Esophagus muscularis mucosa (tissue), 3 donors: ENCODE measurements around the gene NTHL1.

ENCODE experiments used
- POLR2A ChIP-seq: fragments of 450-650 bp; IDR thresholded peaks from one replicate; pipeline ENCODE4 v1.6.1; 2017; ENCODE audit warnings: antibody characterized with exemption, moderate library complexity, mild to moderate bottlenecking, low read depth
- TF ChIP-seq, protein P1 (sequence below), 3 experiments: fragments of 200-600 bp in 2 of 3; fragments of 450-650 bp in 1 of 3; sonication (generic) in 2 of 3; IDR thresholded peaks; one replicate each; pipeline ENCODE4 v1.5.1; 2017 to 2019; ENCODE audit warnings: antibody characterized with exemption in 3 of 3, mild to moderate bottlenecking in 2 of 3, moderate library complexity in 1 of 3

DNA sequence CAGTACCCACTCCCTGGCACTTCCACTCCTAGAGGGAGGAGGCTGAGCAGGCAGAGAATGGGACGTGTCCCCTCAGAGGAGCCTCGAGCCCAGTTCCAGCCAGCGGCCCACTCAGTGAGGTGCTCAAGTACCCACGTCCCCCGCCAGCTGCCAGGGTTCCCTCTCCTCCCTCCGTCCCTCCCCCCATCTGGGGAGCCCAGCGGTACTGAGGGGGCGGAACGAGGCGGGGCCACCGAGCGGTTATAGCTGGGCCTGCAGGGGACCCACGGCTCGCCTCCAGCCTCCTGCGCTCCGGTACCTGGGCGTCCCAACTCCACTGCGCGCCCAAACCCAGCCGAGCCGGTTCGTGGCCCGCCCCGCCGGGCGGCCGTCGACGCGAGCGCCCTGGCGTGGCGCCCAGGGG lies 28.1 kb downstream of the NTHL1 start, which contains the start of gene NPW:
- TF ChIP-seq, protein P1, sequence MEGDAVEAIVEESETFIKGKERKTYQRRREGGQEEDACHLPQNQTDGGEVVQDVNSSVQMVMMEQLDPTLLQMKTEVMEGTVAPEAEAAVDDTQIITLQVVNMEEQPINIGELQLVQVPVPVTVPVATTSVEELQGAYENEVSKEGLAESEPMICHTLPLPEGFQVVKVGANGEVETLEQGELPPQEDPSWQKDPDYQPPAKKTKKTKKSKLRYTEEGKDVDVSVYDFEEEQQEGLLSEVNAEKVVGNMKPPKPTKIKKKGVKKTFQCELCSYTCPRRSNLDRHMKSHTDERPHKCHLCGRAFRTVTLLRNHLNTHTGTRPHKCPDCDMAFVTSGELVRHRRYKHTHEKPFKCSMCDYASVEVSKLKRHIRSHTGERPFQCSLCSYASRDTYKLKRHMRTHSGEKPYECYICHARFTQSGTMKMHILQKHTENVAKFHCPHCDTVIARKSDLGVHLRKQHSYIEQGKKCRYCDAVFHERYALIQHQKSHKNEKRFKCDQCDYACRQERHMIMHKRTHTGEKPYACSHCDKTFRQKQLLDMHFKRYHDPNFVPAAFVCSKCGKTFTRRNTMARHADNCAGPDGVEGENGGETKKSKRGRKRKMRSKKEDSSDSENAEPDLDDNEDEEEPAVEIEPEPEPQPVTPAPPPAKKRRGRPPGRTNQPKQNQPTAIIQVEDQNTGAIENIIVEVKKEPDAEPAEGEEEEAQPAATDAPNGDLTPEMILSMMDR (IDR thresholded peaks at IDR 0.05), result no peak
- no peak for TF ChIP-seq POLR2A
